Type B pancreatic cell (in vitro differentiated cells): ENCODE data around the gene GCFC2. TPM values are rescaled to one million over a fixed set of nuclear protein-coding genes. Genes with fewer than 3 reads are reported as not detected.
A peak's percentile ranks its signal among the peaks of the same experiment; 100 is the strongest.

Experiments
- DNase-seq: peaks from one replicate; pipeline ENCODE4 v3.0.0; 2021; ENCODE audit warnings: mixed read lengths; ENCODE audit not compliant: unreplicated experiment; ENCODE audit errors: extremely low spot score
- H3K27ac Mint-ChIP-seq: 2 replicates; pipeline ENCODE4 v1.8.0; 2021; ENCODE audit warnings: mild to moderate bottlenecking, mixed read lengths
- H3K27me3 Mint-ChIP-seq: 2 replicates; pipeline ENCODE4 v1.8.0; 2021; ENCODE audit warnings: mixed read lengths
- H3K36me3 Mint-ChIP-seq: 2 replicates; pipeline ENCODE4 v1.8.0; 2021; ENCODE audit warnings: mixed read lengths
- H3K4me1 Mint-ChIP-seq: one replicate; pipeline ENCODE4 v1.8.0; 2021; ENCODE audit warnings: mixed read lengths; ENCODE audit not compliant: unreplicated experiment
- H3K4me3 Mint-ChIP-seq: 2 replicates; pipeline ENCODE4 v1.8.0; 2021; ENCODE audit warnings: mild to moderate bottlenecking, mixed read lengths
- H3K9me3 Mint-ChIP-seq: 2 replicates; pipeline ENCODE4 v1.8.0; 2021; ENCODE audit warnings: mixed read lengths
- total RNA-seq: library from RNA; stranded (reverse); gene quantifications from 2 replicates; pipeline ENCODE4 v1.2.1, GENCODE V29; 2021; ENCODE audit warnings: low replicate concordance
- TF ChIP-seq, protein P1 (sequence below): fragments of 200-600 bp; sonication (generic); conservative IDR thresholded peaks from 2 replicates; pipeline ENCODE4 v1.5.0; 2021; ENCODE audit warnings: antibody characterized with exemption, mild to moderate bottlenecking

GCFC2 gene
- total RNA-seq, 1 donor from 2014 or later: 19.8 TPM

DNA sequence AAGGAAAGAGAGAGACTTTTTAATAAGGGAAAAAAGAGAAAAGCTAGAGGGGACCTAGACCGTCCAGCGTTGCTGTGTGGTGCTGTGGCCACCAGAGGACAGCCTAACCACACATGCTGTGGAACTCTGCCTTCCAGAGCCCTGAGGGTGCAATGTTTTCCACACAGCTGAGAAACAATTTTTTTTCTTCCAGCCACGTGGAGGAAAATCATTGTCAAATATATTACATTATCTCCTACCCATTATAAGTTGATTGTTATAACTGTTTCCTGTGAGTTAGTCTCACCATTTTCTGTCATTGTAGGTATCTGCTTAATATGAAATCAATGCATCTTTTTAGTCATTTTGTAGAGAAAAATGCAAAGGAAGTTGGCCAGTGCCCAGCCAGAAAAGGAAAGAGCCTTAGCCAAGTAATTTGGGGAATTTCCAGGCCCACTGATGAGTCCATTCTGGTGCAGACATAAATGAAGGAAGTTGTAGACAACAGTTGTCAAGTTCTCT, 70.0 kb downstream of the GCFC2 start:
- TF ChIP-seq, protein P1, sequence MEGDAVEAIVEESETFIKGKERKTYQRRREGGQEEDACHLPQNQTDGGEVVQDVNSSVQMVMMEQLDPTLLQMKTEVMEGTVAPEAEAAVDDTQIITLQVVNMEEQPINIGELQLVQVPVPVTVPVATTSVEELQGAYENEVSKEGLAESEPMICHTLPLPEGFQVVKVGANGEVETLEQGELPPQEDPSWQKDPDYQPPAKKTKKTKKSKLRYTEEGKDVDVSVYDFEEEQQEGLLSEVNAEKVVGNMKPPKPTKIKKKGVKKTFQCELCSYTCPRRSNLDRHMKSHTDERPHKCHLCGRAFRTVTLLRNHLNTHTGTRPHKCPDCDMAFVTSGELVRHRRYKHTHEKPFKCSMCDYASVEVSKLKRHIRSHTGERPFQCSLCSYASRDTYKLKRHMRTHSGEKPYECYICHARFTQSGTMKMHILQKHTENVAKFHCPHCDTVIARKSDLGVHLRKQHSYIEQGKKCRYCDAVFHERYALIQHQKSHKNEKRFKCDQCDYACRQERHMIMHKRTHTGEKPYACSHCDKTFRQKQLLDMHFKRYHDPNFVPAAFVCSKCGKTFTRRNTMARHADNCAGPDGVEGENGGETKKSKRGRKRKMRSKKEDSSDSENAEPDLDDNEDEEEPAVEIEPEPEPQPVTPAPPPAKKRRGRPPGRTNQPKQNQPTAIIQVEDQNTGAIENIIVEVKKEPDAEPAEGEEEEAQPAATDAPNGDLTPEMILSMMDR: peak; percentile 98
- Mint-ChIP-seq H3K9me3 (no peaks in the 10 kb centered on the region), H3K4me1 (peaks cover 10% of the 10 kb centered on the region), H3K27me3 (peaks cover 16% of the 10 kb centered on the region), H3K36me3 (no peaks in the 10 kb centered on the region), H3K4me3 (no peak overlapping the region), H3K27ac (no peak overlapping the region)
- no peak for DNase-seq

DNA sequence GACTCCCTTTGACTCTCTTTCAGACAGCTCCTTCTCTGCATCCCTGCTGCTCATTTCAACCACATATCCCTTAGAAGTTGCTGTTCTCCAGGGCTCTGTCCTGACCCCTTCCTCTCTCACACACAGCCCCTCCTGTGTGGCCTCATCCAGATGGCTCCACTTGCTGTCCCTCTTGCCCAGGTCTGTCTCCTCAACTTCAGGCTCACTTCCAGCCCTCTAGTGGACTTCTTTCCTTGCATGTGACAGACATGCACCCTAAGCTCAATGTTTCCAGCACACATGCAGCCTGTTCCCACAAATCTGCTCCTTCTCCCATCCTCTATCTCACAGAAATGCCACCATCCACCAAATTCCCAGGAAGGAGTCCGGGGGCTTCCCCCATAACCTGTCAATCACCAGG, 73.1 kb downstream of the GCFC2 start:
- H3K4me1 Mint-ChIP-seq: peaks cover 13% of the 10 kb centered on the region
- H3K9me3 Mint-ChIP-seq: no peaks in the 10 kb centered on the region
- no peak for DNase-seq
- H3K36me3 Mint-ChIP-seq: no peaks in the 10 kb centered on the region
- H3K27ac Mint-ChIP-seq: no peak overlapping the region
- TF ChIP-seq, protein P1: no peak
- H3K4me3 Mint-ChIP-seq: no peak overlapping the region
- H3K27me3 Mint-ChIP-seq: peaks cover 16% of the 10 kb centered on the region

DNA sequence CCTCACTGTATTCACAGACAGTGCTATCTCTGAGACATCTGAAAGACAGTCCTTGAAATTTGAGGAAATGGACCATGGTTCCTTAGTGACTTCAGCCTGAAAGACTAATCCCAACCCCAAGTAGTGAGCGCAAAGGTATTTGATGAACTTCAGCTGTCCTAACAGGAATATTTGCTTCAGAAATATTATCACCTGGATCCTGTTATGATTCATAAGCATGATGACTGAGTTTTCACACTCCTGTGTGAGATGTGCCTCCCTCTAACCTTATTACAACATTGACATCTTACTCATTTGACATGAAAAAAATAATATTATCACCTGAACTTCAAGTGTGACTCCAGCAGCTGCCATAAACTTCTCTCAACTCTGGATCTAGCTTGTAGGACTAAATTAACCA, 75.8 kb downstream of the GCFC2 start:
- TF ChIP-seq, protein P1: no peak
- peaks cover 17% of the 10 kb centered on the region for H3K4me1 Mint-ChIP-seq
- H3K4me3 Mint-ChIP-seq: no peak overlapping the region
- H3K27me3 Mint-ChIP-seq: peaks cover 16% of the 10 kb centered on the region
- no peaks in the 10 kb centered on the region for H3K36me3 Mint-ChIP-seq
- H3K27ac Mint-ChIP-seq: no peak overlapping the region
- DNase-seq: no peak
- H3K9me3 Mint-ChIP-seq: peaks cover 5% of the 10 kb centered on the region

DNA sequence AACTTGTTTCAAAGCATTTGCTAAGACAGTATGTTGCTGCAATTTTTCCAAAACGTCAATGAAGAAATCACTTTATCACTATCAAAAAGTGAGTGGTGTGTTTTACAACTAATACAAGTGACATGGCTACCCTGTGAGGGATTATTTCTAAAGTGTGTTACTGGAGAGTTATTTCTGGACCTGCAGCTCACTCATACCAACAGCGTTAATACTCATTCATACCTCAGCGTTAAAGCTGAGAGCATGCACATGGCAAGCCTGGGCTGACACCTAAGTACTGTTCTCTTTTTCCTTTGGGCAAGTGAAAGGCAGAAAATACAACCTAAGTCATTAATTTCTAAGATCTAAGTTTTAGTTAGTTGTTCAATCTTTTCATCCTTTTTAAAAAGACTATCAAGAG, 77.1 kb downstream of the GCFC2 start:
- peaks cover 12% of the 10 kb centered on the region for H3K27me3 Mint-ChIP-seq
- no peak overlapping the region for H3K27ac Mint-ChIP-seq
- no peak overlapping the region for H3K4me3 Mint-ChIP-seq
- no peak for DNase-seq
- no peaks in the 10 kb centered on the region for H3K36me3 Mint-ChIP-seq
- peaks cover 17% of the 10 kb centered on the region for H3K4me1 Mint-ChIP-seq
- H3K9me3 Mint-ChIP-seq: peaks cover 5% of the 10 kb centered on the region
- TF ChIP-seq, protein P1: no peak

DNA sequence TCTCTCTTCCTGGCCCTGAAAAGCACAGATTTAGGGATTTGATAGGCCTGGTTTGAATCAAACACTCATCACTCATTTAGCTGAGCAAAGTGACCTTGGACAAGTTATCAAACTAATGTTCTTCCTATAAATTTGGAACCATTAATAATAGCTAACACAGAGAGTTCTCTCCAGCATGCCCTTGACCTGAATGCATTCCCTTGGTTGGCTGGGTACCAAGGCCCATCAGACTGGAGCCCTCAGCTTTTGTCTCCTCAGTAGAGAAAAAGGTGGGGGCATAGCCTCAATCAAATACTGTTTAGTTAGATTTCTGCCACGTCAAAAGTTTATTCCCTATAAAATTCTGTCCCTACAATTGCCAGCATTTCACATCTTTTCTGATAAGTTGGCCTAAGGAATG, 77.9 kb downstream of the GCFC2 start:
- H3K27ac Mint-ChIP-seq: no peak overlapping the region
- no peak overlapping the region for H3K4me3 Mint-ChIP-seq
- H3K4me1 Mint-ChIP-seq: peaks cover 17% of the 10 kb centered on the region
- H3K9me3 Mint-ChIP-seq: peaks cover 5% of the 10 kb centered on the region
- TF ChIP-seq, protein P1: no peak
- H3K27me3 Mint-ChIP-seq: peaks cover 8% of the 10 kb centered on the region
- no peaks in the 10 kb centered on the region for H3K36me3 Mint-ChIP-seq
- no peak for DNase-seq
